GM23338 (cell line): ENCODE results near the gene IFITM1.

Experiments
- EZH2 ChIP-seq: fragments of 200-600 bp; sonication (generic); IDR thresholded peaks from one replicate; pipeline ENCODE4 v1.8.0; 2017; ENCODE audit warnings: antibody characterized with exemption, mild to moderate bottlenecking, low read depth; ENCODE audit not compliant: unreplicated experiment
- POLR2AphosphoS5 ChIP-seq: IDR thresholded peaks from 2 replicates; pipeline ENCODE4 v1.6.1; 2016; ENCODE audit warnings: antibody characterized with exemption, low read depth
- ZNF114 ChIP-seq: fragments of 250-450 bp; sonication (Bioruptor Pico); IDR thresholded peaks from 2 replicates; pipeline ENCODE4 v1.5.0; 2020; ENCODE audit warnings: mild to moderate bottlenecking, moderate library complexity
- TF ChIP-seq, protein P1 (sequence below), 2 experiments: fragments of 200-600 bp in 1 of 2; sonication (generic) in 1 of 2; conservative IDR thresholded peaks; 2 replicates each; pipeline versions ENCODE4 v1.5.1 to v1.6.1; 2016 to 2017; ENCODE audit warnings: antibody characterized with exemption in 2 of 2, low read depth in 2 of 2, mild to moderate bottlenecking in 2 of 2, moderate library complexity in 1 of 2
- TF ChIP-seq, protein P2 (sequence below): IDR thresholded peaks from 2 replicates; pipeline ENCODE4 v1.6.1; 2016; ENCODE audit warnings: antibody characterized with exemption
- TF ChIP-seq, protein P3 (sequence below): IDR thresholded peaks from one replicate; pipeline ENCODE4 v1.6.1; 2018; ENCODE audit warnings: antibody characterized with exemption; ENCODE audit not compliant: unreplicated experiment

DNA sequence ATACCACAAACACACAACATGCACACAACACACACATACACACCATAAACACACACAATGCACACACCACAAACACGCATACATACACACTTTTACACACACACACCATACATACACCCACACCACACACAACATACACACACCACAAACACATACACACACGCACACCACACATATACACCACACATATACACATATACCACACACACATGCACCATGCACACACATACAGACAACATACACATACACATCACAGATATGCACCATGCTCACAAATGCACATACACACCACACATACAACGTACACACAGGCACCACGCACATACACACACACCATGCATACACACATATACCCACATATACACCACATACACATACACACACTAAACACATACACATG, 43.7 kb downstream of the IFITM1 start:
- TF ChIP-seq, protein P1, sequence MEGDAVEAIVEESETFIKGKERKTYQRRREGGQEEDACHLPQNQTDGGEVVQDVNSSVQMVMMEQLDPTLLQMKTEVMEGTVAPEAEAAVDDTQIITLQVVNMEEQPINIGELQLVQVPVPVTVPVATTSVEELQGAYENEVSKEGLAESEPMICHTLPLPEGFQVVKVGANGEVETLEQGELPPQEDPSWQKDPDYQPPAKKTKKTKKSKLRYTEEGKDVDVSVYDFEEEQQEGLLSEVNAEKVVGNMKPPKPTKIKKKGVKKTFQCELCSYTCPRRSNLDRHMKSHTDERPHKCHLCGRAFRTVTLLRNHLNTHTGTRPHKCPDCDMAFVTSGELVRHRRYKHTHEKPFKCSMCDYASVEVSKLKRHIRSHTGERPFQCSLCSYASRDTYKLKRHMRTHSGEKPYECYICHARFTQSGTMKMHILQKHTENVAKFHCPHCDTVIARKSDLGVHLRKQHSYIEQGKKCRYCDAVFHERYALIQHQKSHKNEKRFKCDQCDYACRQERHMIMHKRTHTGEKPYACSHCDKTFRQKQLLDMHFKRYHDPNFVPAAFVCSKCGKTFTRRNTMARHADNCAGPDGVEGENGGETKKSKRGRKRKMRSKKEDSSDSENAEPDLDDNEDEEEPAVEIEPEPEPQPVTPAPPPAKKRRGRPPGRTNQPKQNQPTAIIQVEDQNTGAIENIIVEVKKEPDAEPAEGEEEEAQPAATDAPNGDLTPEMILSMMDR (conservative IDR thresholded peaks at IDR 0.05; ENCODE audit: low read depth in 2 of 2), result no peak
- TF ChIP-seq ZNF114 (CRISPR knock-in tag) (no peak), POLR2AphosphoS5 (no peak), EZH2 (no peak)
- TF ChIP-seq, protein P2, sequence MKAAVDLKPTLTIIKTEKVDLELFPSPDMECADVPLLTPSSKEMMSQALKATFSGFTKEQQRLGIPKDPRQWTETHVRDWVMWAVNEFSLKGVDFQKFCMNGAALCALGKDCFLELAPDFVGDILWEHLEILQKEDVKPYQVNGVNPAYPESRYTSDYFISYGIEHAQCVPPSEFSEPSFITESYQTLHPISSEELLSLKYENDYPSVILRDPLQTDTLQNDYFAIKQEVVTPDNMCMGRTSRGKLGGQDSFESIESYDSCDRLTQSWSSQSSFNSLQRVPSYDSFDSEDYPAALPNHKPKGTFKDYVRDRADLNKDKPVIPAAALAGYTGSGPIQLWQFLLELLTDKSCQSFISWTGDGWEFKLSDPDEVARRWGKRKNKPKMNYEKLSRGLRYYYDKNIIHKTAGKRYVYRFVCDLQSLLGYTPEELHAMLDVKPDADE, result no peak
- TF ChIP-seq, protein P3, sequence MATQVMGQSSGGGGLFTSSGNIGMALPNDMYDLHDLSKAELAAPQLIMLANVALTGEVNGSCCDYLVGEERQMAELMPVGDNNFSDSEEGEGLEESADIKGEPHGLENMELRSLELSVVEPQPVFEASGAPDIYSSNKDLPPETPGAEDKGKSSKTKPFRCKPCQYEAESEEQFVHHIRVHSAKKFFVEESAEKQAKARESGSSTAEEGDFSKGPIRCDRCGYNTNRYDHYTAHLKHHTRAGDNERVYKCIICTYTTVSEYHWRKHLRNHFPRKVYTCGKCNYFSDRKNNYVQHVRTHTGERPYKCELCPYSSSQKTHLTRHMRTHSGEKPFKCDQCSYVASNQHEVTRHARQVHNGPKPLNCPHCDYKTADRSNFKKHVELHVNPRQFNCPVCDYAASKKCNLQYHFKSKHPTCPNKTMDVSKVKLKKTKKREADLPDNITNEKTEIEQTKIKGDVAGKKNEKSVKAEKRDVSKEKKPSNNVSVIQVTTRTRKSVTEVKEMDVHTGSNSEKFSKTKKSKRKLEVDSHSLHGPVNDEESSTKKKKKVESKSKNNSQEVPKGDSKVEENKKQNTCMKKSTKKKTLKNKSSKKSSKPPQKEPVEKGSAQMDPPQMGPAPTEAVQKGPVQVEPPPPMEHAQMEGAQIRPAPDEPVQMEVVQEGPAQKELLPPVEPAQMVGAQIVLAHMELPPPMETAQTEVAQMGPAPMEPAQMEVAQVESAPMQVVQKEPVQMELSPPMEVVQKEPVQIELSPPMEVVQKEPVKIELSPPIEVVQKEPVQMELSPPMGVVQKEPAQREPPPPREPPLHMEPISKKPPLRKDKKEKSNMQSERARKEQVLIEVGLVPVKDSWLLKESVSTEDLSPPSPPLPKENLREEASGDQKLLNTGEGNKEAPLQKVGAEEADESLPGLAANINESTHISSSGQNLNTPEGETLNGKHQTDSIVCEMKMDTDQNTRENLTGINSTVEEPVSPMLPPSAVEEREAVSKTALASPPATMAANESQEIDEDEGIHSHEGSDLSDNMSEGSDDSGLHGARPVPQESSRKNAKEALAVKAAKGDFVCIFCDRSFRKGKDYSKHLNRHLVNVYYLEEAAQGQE, result no peak
